Measurements from ENCODE around the gene CHMP6.

CHMP6 gene

GRCh38 chr17:80959330-80960036 is 32.2 kb upstream of the CHMP6 start:
- Histone ChIP-seq H3K36me3 (ENCODE audit: control insufficient read depth, insufficient read depth, low read length) (no peaks in the 10 kb centered on the region), H3K9ac (ENCODE audit: low read depth, low read length) (no peak overlapping the region), H3K4me1 (ENCODE audit: control insufficient read depth, insufficient read depth, low read length) (no peaks in the 10 kb centered on the region), H3K9me3 (ENCODE audit: control insufficient read depth, insufficient read depth, low read length) (no peaks in the 10 kb centered on the region), H3K27ac (ENCODE audit: low read depth, low read length) (no peak overlapping the region), H3K4me3 (ENCODE audit: low read depth, low read length) (no peak overlapping the region), H3K27me3 (ENCODE audit: control insufficient read depth, insufficient read depth, low read length) (no peaks in the 10 kb centered on the region)

GRCh38 chr17:80960037-80960796 is 31.4 kb upstream of the CHMP6 start:
- Histone ChIP-seq H3K9ac (ENCODE audit: low read depth, low read length) (no peak overlapping the region), H3K4me1 (ENCODE audit: control insufficient read depth, insufficient read depth, low read length) (no peaks in the 10 kb centered on the region), H3K4me3 (ENCODE audit: low read depth, low read length) (no peak overlapping the region), H3K27ac (ENCODE audit: low read depth, low read length) (no peak overlapping the region), H3K36me3 (ENCODE audit: control insufficient read depth, insufficient read depth, low read length) (no peaks in the 10 kb centered on the region), H3K27me3 (ENCODE audit: control insufficient read depth, insufficient read depth, low read length) (no peaks in the 10 kb centered on the region), H3K9me3 (ENCODE audit: control insufficient read depth, insufficient read depth, low read length) (no peaks in the 10 kb centered on the region)

GRCh38 chr17:80960797-80961452 is 30.7 kb upstream of the CHMP6 start:
- H3K27me3 ChIP-seq (ENCODE audit: control insufficient read depth, insufficient read depth, low read length) = no peaks in the 10 kb centered on the region
- no peak overlapping the region for H3K27ac ChIP-seq (ENCODE audit: low read depth, low read length)
- H3K4me1 ChIP-seq (ENCODE audit: control insufficient read depth, insufficient read depth, low read length) = no peaks in the 10 kb centered on the region
- no peaks in the 10 kb centered on the region for H3K9me3 ChIP-seq (ENCODE audit: control insufficient read depth, insufficient read depth, low read length)
- no peak overlapping the region for H3K4me3 ChIP-seq (ENCODE audit: low read depth, low read length)
- H3K36me3 ChIP-seq (ENCODE audit: control insufficient read depth, insufficient read depth, low read length) = no peaks in the 10 kb centered on the region
- H3K9ac ChIP-seq (ENCODE audit: low read depth, low read length) = no peak overlapping the region

- Histone ChIP-seq H3K36me3 (ENCODE audit: control insufficient read depth, insufficient read depth, low read length) (no peaks in the 10 kb centered on the region), H3K27ac (ENCODE audit: low read depth, low read length) (no peak overlapping the region), H3K4me1 (ENCODE audit: control insufficient read depth, insufficient read depth, low read length) (no peaks in the 10 kb centered on the region), H3K27me3 (ENCODE audit: control insufficient read depth, insufficient read depth, low read length) (no peaks in the 10 kb centered on the region), H3K9ac (ENCODE audit: low read depth, low read length) (no peak overlapping the region), H3K9me3 (ENCODE audit: control insufficient read depth, insufficient read depth, low read length) (no peaks in the 10 kb centered on the region), H3K4me3 (ENCODE audit: low read depth, low read length) (no peak overlapping the region)
Observed at GRCh38 chr17:80961541-80962330, 29.9 kb upstream of the CHMP6 start.

- Histone ChIP-seq H3K4me1 (ENCODE audit: control insufficient read depth, insufficient read depth, low read length) (no peaks in the 10 kb centered on the region), H3K27me3 (ENCODE audit: control insufficient read depth, insufficient read depth, low read length) (no peaks in the 10 kb centered on the region), H3K9me3 (ENCODE audit: control insufficient read depth, insufficient read depth, low read length) (no peaks in the 10 kb centered on the region), H3K36me3 (ENCODE audit: control insufficient read depth, insufficient read depth, low read length) (no peaks in the 10 kb centered on the region), H3K9ac (ENCODE audit: low read depth, low read length) (no peak overlapping the region), H3K4me3 (ENCODE audit: low read depth, low read length) (no peak overlapping the region), H3K27ac (ENCODE audit: low read depth, low read length) (no peak overlapping the region)
Observed at GRCh38 chr17:80962356-80963329, 29.0 kb upstream of the CHMP6 start.

- H3K4me3 ChIP-seq (ENCODE audit: low read depth, low read length) = no peak overlapping the region
- no peaks in the 10 kb centered on the region for H3K4me1 ChIP-seq (ENCODE audit: control insufficient read depth, insufficient read depth, low read length)
- H3K36me3 ChIP-seq (ENCODE audit: control insufficient read depth, insufficient read depth, low read length) = no peaks in the 10 kb centered on the region
- no peaks in the 10 kb centered on the region for H3K27me3 ChIP-seq (ENCODE audit: control insufficient read depth, insufficient read depth, low read length)
- H3K27ac ChIP-seq (ENCODE audit: low read depth, low read length) = no peak overlapping the region
- H3K9me3 ChIP-seq (ENCODE audit: control insufficient read depth, insufficient read depth, low read length) = no peaks in the 10 kb centered on the region
- H3K9ac ChIP-seq (ENCODE audit: low read depth, low read length) = no peak overlapping the region
Observed at GRCh38 chr17:80963812-80964543, 27.7 kb upstream of the CHMP6 start.

GRCh38 chr17:80964544-80964856 is 27.1 kb upstream of the CHMP6 start:
- Histone ChIP-seq H3K4me3 (ENCODE audit: low read depth, low read length) (no peak overlapping the region), H3K27ac (ENCODE audit: low read depth, low read length) (no peak overlapping the region), H3K27me3 (ENCODE audit: control insufficient read depth, insufficient read depth, low read length) (no peaks in the 10 kb centered on the region), H3K36me3 (ENCODE audit: control insufficient read depth, insufficient read depth, low read length) (no peaks in the 10 kb centered on the region), H3K4me1 (ENCODE audit: control insufficient read depth, insufficient read depth, low read length) (no peaks in the 10 kb centered on the region), H3K9ac (ENCODE audit: low read depth, low read length) (no peak overlapping the region), H3K9me3 (ENCODE audit: control insufficient read depth, insufficient read depth, low read length) (no peaks in the 10 kb centered on the region)

GRCh38 chr17:80964859-80965580 is 26.6 kb upstream of the CHMP6 start:
- Histone ChIP-seq H3K4me3 (ENCODE audit: low read depth, low read length) (no peak overlapping the region), H3K36me3 (ENCODE audit: control insufficient read depth, insufficient read depth, low read length) (no peaks in the 10 kb centered on the region), H3K27me3 (ENCODE audit: control insufficient read depth, insufficient read depth, low read length) (no peaks in the 10 kb centered on the region)

GRCh38 chr17:80965606-80966005 is 26.0 kb upstream of the CHMP6 start:
- no peak overlapping the region for H3K9ac ChIP-seq (ENCODE audit: low read depth, low read length)
- no peaks in the 10 kb centered on the region for H3K36me3 ChIP-seq (ENCODE audit: control insufficient read depth, insufficient read depth, low read length)
- H3K4me3 ChIP-seq (ENCODE audit: low read depth, low read length) = no peak overlapping the region
- no peaks in the 10 kb centered on the region for H3K27me3 ChIP-seq (ENCODE audit: control insufficient read depth, insufficient read depth, low read length)
- no peak overlapping the region for H3K27ac ChIP-seq (ENCODE audit: low read depth, low read length)
- no peaks in the 10 kb centered on the region for H3K9me3 ChIP-seq (ENCODE audit: control insufficient read depth, insufficient read depth, low read length)
- no peaks in the 10 kb centered on the region for H3K4me1 ChIP-seq (ENCODE audit: control insufficient read depth, insufficient read depth, low read length)

More at GRCh38 chr17:80964859-80965580, 26.6 kb upstream of the CHMP6 start:
- no peak overlapping the region for H3K27ac ChIP-seq (ENCODE audit: low read depth, low read length)
- H3K9me3 ChIP-seq (ENCODE audit: control insufficient read depth, insufficient read depth, low read length) = no peaks in the 10 kb centered on the region
- no peak overlapping the region for H3K9ac ChIP-seq (ENCODE audit: low read depth, low read length)
- H3K4me1 ChIP-seq (ENCODE audit: control insufficient read depth, insufficient read depth, low read length) = no peaks in the 10 kb centered on the region
